Measurements from ENCODE around the gene NKAIN2.

Gene NKAIN2

DNA sequence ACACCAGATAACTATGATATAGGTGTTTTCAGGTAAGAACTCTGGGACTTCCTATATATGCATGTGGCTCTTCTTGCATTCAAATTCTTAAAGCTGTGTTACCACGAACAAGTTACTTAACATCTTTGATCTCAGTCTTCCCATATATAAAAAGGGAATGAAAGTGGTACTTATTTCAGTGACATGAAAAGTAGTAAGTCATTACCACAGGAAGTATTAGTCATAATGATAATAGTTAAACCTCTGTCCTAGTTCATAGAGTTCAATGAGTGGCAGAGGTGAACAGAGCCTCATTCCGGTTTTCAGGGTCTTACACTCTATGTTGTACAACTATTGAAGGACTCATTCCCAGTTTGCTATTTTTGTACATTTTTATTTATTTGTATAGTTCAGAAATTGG is 237.0 kb downstream of the NKAIN2 start:
- DNase-seq, result no peak

DNA sequence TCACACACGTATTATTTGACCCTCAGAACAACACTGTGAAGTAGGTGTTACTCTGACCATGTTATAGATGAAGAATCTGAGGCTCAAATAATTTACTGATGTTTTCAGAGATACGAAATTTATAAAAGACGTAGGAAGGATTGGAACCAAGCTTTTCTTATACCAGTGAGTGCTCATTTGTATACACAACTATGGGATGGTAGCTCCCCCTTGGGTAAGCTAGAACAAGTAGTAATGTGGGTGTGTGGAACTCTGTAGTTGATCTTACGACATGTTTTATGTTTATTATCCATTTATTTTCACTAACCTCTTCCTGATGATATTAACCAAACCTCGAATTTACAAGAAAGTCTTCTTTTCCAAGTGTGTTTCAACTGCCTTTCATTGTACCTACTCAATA is 248.5 kb downstream of the NKAIN2 start:
- DNase-seq, result no peak

DNA sequence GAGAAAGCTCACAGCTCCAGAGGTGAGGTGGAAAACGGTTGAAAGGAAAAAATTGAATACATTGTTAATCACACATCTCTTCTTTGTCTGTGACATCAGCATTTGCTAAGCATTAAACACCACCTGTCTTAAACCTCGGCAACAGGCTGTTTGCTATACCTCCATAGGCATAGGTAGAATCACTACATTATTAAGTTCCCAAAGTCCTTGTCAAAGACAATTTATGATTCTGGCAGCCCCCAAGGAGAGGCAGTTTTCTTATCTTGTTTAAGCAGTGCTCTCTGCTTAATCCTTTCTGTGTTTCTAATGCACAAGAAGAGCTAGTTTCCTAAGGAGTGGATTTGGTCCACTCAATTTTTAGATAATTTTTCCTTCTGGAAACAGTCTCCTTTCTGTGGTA is 249.7 kb downstream of the NKAIN2 start:
- DNase-seq, result no peak

DNA sequence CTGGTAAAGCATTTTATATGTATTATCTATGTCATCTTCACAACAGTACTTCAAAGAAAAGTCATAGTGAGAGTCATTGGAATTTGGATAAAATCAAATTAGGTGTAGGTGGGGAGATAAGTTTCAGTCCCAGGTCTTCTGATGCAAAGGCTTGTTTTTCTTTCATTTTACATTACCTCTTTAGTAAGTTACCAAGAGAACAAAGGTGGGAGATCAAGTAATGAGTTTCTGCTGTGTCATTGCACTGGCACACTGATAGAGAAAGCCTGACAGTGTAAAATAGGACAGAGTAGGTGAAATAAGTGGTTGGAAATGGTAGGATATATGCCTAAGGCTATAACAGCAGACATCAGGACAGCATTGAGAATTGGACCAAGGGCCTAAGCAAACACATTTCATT is 250.4 kb downstream of the NKAIN2 start:
- no peak for DNase-seq

DNA sequence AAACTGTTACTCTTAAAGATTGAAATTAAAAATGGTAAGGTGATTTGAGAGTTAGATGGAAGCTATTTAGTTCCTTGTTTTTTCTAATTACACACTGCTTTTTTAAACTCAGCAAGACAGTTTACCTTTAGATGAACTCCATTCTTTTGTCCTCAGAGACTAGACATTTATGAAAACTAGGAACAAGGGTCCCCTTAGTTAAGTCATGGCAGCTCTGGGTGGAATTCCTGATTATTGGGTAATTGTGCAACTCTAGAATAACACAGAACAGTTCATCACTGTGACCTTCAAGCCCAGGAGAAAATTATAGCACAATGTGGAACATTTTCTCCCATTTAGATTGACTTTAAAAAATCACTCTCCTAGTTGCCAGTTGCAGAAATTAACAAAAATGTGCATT is 251.7 kb downstream of the NKAIN2 start:
- DNase-seq, result no peak

DNA sequence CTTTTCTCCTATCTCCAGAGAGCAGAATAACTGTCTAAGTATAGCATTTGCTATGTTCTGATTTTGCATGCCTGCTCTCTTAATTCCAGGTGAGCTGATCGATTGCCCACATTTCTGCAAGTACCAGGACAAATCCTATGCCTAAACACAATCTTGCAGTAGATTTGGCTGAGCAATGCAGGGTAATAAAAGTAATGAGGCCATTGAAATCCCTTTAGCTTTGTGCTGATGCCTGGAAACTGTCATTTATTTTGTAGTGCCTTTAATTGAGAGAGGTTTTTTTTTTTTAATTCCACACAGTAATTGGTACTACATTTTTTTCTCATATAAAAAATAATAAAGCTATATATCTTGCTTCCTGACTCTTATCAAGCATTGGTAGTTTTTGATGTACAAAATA is 252.3 kb downstream of the NKAIN2 start:
- no peak for DNase-seq

DNA sequence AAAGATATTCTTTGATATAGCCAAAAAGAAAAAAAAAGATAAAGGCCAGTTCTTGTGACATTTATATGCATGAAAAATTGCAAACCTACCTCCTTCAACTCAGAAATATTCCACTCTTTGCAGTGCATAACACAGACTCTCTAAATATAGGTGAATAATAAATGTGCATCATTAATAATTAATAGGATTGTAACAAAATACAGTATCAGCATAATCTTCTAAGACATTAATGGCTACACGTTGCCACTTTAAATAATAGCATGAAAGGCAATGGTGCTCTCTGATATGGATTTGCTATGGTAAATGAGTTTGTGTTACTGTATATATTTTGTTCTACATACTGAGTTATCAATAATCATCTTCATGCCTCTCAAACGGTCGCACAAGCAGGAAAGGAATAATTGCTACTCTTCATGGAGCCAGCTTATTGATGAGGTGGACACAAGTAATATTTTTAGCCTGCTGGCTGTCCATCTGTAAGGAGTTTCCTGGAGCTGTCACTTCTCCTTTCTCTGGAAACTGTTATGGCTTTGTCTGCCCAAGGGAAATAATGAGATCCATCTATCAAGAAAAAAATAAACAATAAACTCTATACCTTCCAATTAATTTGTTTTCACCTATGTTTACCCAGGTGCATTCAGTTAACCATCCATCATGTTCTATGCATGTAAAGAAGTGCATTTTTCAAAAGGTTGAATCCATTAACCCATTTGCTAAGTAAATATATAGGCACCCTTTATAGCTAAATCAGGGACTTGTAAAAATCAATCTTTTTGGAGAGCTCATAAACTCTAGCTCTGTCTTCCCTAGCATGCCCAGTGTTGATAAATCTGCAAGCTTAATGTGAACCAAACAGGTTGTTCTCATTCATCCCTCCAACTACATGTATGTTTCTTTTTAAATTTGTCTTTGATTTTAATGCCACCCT is 253.0 kb downstream of the NKAIN2 start:
- no peak for DNase-seq

DNA sequence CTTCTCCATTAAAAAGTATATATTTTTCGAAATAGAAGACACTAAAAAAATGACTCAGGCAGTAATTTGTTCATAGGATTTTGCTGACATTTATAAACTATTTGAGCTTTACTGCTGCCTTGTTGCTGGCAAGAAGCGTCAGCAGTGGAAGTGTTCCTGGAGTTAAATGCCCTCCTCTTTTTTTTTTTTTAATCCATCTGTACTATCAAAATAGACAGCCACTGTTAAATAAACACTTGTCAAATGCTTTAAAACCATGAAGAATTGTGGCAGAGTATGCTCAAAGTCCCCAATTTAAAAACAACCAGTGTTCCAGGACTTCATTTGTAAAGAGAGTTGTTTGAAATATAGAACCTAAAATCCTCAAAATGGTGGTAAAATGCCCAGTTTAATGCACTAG is 253.8 kb downstream of the NKAIN2 start:
- DNase-seq, result no peak

DNA sequence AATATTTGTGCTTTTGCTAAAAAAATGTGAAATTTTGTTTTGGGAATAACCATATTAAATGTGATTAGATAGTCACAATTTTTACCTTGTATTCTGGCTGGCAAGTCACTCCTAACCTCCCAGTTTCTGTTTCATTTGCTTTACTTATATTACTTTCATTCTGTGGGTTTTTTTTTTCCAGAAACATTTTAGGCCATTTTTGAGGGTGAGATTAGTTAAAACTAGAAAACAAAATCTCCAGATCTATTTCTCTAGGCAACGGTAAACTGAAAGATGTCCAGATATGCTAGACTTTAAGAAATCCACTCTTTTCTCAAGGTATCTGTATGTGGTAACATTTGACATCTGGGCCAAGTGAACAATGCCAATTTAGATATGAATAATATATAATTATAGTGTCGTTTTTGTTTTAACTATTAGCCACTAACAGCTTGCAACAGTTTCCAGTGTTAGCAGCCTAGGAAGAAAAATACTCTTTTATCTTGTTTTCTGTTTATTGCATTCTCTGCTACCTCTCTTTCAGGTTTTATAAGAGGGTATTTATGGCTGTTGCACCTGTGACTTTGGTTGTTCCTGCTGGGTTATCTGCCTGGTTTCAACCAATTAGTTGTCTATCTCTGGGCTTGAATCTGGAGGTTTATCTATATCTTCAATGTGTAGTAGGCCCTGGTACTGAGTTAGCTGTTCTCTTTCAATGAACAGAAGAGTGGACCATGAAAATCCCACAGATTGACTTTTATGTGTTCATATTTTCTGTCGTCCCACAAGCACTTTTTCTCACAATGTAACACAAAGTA is 260.9 kb downstream of the NKAIN2 start:
- DNase-seq, result no peak

DNA sequence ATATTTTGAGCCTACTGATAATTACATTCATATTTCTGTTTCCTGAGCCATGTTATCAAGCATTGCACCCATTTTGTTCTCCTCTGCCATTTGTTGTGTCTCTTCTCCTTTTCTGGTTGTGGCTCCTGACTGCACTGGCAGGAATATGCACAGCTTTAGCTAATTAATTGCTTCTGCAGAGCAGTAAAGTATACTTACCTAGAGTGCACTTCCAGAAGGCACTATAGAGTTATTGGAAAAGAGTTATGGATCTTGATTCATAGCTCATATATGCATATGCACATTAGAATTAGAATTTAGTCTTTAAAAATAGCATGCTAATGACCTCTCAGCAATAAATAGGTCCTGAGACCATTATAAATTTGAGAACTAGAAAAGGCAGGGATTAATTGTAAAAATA is 262.6 kb downstream of the NKAIN2 start:
- DNase-seq, result no peak

DNA sequence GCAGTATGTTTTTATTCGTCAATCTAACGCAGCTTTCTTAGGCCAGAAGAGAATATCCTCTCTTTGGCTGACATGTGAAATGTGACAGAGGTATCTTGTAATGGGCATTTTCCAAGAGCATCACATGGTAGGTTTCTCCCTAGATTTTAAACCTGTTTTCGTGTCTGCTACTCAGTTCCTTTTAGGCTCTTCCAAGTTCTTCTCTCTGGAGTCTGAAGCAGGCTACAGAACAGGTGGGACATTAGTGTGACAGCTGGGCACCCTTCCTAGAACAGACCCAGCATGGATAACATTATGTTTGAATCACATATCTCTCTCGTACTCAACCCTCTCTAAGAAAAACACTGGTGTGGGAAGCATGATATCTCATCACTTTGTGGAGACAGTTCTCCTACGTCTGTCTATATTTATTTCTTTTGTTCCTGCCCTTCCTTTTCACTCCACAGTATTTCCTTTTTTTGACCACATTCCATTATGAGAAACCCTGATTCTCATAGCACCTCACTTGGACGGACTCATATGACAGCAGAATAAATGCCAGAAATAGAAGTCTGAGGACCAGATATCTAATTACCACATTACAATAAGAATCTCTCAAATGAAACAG is 263.4 kb downstream of the NKAIN2 start:
- no peak for DNase-seq

DNA sequence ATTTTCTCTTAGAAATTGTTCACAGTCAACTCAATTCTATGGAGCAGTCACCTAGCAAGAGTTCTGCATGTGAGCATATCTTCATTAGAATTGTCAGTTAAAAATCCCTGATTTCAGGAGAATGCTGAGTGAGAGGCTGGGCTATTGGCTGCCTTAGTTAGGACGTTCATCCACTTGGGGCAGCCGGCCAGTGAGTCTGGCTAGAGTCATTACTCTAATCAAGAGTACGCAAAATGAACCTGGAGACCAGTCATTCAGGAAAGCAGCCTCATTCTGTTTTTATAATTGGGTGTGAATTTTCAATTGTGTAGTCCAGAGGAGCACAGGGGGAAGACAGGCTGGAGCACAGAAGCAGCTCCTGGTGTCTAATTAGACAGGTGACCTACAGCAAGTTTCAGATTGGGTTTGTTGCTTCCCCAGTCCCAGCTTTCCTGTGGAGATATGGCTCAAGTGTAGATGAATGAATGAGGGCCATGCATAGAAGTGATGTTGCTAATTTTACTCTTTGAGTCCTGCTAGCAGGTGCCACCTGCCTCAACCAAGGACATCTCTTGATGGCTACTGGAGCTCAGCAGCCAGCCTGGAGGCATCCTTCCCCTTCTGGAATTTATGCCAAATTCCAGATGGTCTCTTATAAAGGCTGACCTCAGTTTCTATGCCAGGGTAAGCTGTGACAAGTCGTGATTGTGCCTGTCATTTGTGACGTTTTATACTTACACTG is 265.7 kb downstream of the NKAIN2 start:
- no peak for DNase-seq

DNA sequence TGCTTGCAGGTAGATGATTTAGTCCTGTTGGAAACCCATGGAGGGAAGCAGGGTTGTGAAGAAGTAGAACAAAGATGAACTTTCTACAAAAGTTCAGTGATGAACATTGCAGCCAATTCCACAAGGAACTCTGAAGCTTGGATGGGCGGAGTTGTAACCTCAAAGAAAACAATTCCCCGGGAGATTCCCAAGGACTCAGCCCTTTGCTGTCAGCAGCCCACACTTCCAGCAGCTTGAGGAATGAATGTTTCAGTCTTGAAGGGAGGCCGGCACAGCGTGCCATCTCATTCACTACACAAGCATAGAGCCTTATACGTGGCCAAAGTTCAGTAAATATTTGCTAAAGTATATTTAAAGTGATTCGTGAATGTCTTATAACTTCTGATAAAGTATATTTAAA is 269.4 kb downstream of the NKAIN2 start:
- DNase-seq, result no peak

DNA sequence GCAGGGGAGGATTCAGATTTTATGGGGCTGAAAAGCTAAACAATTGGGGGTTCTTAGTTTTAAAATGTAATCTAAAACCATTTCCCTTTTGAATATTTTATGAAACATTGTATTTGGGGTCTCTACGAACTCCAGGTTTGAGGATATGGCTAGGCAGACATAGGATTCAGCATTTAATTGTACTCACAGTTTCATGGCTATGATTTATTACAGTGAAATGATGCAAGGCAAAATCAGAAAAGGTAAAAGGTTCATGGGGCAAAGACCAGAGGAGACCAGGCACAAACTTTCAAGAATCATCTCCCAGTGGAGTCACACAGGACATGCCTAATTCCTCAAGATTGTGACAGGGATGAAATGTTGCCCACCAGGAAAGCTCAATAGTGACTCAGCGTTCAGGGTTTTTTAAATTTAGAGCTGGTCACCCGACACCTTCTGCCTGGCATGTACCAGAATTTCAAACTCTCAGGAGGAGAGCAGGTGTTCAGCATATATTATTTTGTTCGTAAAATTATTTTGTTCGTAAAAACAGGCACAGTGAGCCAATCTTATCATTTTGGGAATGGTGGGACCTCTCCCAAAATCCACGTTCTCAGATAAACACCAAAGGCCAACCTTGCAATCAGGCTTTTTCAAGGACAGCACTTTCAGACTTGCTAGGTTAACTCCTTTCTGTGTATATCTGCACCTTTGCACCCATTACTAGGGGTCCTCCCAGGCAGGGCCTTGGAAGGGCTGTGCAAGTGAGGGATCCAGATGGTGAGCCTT is 270.3 kb downstream of the NKAIN2 start:
- DNase-seq, result no peak

DNA sequence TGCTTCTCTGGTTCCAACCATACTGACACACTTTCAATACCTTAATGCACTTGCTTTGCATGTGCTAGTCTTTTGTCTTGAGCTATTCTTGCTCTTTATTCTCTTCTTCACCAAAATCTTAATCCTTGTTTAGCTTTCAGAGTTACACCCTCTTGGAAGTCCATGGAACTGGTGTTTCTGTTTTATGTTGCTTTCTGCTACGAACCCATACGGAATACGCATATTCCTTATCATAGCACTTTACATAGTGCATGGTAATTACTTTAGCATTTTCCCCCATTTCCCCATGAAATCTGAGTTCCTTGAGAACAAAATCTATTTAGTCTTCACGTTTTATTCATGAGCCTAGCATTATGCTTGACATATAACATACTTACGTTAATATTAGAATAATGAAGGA is 270.9 kb downstream of the NKAIN2 start:
- DNase-seq, result no peak

DNA sequence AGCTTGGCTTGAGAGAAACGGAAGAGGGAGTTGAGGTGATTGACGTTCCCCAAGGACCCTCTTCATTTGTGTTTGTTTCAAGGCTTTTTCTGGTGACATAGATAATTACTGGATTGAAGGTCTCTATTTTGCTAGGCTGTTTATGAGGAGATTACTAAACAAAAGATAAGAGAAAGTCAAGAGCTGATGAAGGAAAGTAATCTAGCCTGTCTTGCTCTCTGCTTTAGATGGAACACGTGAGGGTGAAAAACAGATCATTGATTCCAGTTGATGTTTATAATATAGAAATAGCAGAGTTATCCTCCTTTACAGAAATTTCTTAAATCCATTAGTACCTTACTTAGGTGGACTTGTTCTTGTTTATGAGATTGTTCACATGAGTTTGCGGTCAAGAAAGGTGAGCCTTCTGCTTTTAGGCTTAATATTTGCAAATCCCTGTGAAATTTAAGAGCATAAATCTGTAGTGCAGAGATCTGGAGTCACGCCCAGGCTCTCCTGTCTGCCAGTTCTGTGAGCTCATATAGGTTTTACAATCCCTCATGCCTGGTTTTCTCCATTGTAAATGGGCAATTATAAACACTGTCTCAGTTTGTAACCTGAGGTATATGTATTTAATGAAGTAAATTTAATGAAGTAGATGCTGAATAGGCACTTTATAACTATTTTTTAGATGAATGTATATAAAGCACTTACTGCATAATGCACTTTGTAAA is 272.8 kb downstream of the NKAIN2 start:
- no peak for DNase-seq

DNA sequence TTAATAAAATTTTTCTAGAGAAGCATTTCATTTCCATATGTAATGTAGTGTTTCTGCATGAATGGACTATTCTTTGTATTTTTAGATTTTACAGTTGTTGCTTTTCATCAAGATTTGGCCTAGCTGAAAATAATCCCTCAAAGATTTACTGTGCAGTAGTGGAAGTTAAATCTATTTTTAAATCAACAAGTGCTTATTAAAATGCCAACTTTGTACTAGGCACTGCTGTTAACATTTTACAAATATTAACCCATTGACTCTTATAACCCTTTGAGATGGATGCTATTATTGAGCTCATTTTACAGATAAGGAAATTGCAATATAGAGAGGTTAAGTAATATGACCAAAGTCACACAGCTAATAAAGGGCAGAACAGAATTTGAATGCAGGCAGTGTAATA is 274.5 kb downstream of the NKAIN2 start:
- DNase-seq, result no peak

DNA sequence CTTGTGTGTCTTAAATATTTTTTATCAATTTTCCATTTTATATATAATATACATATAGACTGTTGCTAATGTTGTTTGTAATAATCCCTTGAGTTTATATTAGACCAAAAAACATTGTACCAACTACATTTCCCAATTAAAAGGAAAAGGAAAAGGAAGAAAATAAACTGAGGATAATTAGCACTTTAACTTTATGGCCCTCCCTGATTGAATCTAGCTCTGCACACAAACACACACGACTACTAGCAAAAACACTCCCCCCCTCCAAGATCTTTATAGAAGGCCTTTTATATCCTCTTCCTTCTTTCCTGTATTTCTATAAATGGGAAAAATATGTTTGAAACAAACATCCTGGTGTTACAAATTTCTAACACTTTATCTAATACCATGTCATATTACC is 276.8 kb downstream of the NKAIN2 start:
- no peak for DNase-seq

DNA sequence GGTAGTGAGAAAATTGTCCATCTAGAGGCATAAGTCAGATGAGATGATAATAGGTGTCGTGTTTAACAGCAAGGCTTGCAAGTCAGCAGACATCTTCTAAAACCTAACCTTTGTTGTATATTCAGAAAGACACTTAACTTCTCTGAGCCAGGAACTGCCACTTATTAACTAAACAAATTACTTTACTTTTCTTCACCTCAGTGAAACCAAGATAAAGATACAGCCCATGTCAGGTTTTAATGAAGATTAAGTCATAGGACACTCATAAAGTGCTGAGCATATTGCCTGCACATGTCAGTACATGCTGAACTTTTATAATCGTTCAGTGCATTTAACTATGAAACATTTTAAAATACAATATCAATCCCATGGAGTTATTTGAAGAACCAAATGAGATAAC is 286.8 kb downstream of the NKAIN2 start:
- no peak for DNase-seq

DNA sequence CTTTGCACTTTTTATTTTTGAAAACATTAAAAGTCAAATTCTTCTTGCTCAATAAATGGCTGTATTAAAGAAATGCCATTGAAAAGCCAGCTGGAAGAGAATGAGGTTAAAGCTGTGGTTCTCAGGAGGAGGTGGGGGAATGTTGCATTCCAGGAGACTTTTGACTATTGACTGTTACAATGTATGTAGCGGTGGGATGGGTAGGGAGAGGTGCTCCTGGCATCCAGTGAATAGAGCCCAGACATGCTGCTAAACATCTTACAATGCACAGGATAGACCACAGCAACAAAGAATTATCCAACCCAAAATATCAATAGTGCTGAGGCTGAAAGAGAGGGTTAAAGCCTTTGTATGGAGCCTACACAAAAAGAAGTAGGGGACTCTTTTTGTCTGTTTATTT is 295.9 kb downstream of the NKAIN2 start:
- DNase-seq, result no peak

DNA sequence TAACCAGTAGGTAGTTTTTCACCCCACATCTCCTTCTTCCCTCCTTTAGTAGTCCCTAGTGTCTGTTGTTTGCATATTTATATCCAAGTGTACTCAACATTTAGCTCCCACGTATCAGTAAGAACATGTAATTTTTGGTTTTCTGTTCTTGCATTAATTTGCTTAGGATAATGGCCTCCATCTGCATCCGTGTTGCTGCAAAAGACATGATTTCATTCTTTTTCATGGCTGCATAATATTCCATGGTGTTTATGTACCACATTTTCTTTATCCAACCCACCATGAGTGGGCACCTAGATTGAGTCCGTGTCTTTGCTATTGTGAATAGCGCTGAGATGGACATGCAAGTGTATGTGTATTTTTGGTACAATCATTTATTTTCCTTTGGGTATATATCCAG is 306.8 kb downstream of the NKAIN2 start:
- no peak for DNase-seq

DNA sequence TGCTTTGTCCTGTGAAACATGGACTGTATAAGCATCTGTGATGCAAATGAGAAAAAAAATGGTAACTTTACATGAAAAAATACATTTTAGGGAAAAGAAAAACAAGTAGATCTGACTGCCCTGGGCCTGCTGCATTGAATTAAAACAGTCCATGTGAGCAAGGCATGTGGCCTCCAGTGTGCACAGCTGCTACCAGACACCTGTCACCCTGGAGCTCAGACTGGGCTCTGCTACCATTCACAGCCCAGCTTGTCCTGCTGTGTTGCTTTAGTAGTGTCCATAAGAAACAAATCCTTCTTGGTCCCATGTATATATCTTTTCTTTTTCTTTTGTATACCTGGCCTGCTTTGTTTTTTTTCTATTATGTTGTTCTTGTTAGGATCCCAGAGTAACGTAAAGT is 315.9 kb downstream of the NKAIN2 start:
- DNase-seq, result no peak
